ENCODE results near the gene AIPL1. TPM values are rescaled to one million over a fixed set of nuclear protein-coding genes. Genes with fewer than 3 reads are reported as not detected.

The AIPL1 gene
- total and polyA plus RNA-seq, 10 of the 15 experiments (the other 5 are each of a cell fraction or from before 2014, with no cell fraction given): not detected

DNA sequence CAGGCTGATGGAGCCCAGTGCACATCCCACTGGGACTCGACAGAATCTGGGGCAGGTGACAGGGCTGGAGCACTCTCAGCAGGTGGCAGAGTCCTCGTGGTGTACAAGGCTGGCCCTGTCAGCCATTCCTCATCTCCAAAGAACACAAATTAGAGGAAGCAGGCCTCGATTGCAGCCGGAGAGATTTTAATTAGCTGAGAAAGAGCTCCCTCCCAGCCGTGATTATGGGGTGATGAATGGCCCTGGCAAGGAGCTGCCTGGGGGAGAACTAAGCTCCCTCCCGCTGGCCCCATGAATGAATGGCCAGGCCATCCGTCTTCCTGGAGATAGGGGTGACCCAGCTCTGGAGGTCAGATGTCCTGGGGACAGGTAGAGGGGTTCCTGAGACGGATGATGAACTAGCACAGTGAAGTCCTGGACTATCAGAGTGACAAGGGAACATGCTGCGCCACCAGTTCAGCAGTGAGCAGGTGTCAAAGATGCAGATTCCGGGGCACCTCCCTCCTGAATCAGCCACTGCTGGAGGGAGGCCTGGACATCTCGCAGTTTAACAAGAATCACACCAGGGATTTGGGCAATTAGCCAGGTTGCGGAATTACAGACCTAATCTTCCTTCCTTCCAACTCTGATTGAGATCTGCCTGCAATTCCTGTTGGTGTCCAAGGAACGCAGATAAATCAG, 44.8 kb upstream of the AIPL1 start:
- ChIA-PET SMC1A (ENCODE audit: uncharacterized antibody, unreplicated experiment) (no interaction called here), POLR2A (no interaction called here), RAD21 (ENCODE audit: unreplicated experiment) (no interaction called here), CTCF (interaction anchor here (1.1 kb wide), 1 partner anchor 8 kb away, joined by 4 read pairs; no protein-coding TSS in a partner anchor)
- H3K9me3 ChIP-seq (replicated peaks; ENCODE audit: control insufficient read depth, insufficient read depth, low read length): no peaks in the 10 kb centered on the region
- no peak overlapping the region for H3K4me2 ChIP-seq (ENCODE audit: control insufficient read depth, insufficient read depth)
- no peak overlapping the region for H3K27ac ChIP-seq (ENCODE audit: control insufficient read depth, insufficient read depth)
- H4K20me1 ChIP-seq (ENCODE audit: control insufficient read depth, insufficient read depth): no peaks in the 10 kb centered on the region
- ATAC-seq: no peak
- BruUV-seq (replicated peaks): no TSS peak
- WGBS (ENCODE audit: insufficient coverage, insufficient replicate concordance, low lambda C conversion rate, missing lambda C conversion rate): 21% methylated on average over 13 of the region's 13 CpGs
- no peak overlapping the region for H3K4me3 ChIP-seq
- intact Hi-C loops (cut with micrococcal nuclease; ENCODE audit: unreplicated experiment): no loop called here
- no peaks in the 10 kb centered on the region for H3K4me1 ChIP-seq (ENCODE audit: control insufficient read depth, insufficient read depth, low read length)
- TF ChIP-seq, protein P1, sequence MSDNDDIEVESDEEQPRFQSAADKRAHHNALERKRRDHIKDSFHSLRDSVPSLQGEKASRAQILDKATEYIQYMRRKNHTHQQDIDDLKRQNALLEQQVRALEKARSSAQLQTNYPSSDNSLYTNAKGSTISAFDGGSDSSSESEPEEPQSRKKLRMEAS (IDR thresholded peaks at IDR 0.05; ENCODE audit: low read depth, low read length): no peak
- TF ChIP-seq HDGF (IDR thresholded peaks at IDR 0.05) (no peak), ZNF217 (IDR thresholded peaks at IDR 0.05) (no peak), BMI1 (IDR thresholded peaks at IDR 0.05; ENCODE audit: borderline replicate concordance) (no peak), ASH2L (IDR thresholded peaks at IDR 0.05; ENCODE audit: borderline replicate concordance, low read depth) (no peak), RAD51 (IDR thresholded peaks at IDR 0.05) (no peak), MYC (IDR thresholded peaks at IDR 0.05; ENCODE audit: insufficient read depth, insufficient read length, insufficient replicate concordance, low read length, severe bottlenecking) (no peak), CEBPB (IDR thresholded peaks at IDR 0.05; ENCODE audit: borderline replicate concordance in 1 of 2, low read depth in 2 of 2, low read length in 2 of 2) (no peak), RBBP5 (conservative IDR thresholded peaks at IDR 0.05) (no peak), ZSCAN29 (IDR thresholded peaks at IDR 0.05) (no peak), TBL1XR1 (IDR thresholded peaks at IDR 0.05; ENCODE audit: low read depth, low read length) (no peak), POLR2AphosphoS5 (IDR thresholded peaks at IDR 0.05; ENCODE audit: low read length) (no peak), GABPA (IDR thresholded peaks at IDR 0.05; ENCODE audit: low read depth) (no peak), HDAC6 (IDR thresholded peaks at IDR 0.05; ENCODE audit: unreplicated experiment) (no peak), SREBF2 (IDR thresholded peaks at IDR 0.05; ENCODE audit: low read length) (no peak)
- TF ChIP-seq, protein P2, sequence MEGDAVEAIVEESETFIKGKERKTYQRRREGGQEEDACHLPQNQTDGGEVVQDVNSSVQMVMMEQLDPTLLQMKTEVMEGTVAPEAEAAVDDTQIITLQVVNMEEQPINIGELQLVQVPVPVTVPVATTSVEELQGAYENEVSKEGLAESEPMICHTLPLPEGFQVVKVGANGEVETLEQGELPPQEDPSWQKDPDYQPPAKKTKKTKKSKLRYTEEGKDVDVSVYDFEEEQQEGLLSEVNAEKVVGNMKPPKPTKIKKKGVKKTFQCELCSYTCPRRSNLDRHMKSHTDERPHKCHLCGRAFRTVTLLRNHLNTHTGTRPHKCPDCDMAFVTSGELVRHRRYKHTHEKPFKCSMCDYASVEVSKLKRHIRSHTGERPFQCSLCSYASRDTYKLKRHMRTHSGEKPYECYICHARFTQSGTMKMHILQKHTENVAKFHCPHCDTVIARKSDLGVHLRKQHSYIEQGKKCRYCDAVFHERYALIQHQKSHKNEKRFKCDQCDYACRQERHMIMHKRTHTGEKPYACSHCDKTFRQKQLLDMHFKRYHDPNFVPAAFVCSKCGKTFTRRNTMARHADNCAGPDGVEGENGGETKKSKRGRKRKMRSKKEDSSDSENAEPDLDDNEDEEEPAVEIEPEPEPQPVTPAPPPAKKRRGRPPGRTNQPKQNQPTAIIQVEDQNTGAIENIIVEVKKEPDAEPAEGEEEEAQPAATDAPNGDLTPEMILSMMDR (IDR thresholded peaks at IDR 0.05 in 2 of 3, conservative IDR thresholded peaks at IDR 0.05 in 1 of 3; ENCODE audit: control insufficient read depth in 2 of 3, extremely low read depth in 1 of 3, insufficient read depth in 1 of 3, low read depth in 3 of 3, low read length in 3 of 3): no peak
- TF ChIP-seq, protein P3, sequence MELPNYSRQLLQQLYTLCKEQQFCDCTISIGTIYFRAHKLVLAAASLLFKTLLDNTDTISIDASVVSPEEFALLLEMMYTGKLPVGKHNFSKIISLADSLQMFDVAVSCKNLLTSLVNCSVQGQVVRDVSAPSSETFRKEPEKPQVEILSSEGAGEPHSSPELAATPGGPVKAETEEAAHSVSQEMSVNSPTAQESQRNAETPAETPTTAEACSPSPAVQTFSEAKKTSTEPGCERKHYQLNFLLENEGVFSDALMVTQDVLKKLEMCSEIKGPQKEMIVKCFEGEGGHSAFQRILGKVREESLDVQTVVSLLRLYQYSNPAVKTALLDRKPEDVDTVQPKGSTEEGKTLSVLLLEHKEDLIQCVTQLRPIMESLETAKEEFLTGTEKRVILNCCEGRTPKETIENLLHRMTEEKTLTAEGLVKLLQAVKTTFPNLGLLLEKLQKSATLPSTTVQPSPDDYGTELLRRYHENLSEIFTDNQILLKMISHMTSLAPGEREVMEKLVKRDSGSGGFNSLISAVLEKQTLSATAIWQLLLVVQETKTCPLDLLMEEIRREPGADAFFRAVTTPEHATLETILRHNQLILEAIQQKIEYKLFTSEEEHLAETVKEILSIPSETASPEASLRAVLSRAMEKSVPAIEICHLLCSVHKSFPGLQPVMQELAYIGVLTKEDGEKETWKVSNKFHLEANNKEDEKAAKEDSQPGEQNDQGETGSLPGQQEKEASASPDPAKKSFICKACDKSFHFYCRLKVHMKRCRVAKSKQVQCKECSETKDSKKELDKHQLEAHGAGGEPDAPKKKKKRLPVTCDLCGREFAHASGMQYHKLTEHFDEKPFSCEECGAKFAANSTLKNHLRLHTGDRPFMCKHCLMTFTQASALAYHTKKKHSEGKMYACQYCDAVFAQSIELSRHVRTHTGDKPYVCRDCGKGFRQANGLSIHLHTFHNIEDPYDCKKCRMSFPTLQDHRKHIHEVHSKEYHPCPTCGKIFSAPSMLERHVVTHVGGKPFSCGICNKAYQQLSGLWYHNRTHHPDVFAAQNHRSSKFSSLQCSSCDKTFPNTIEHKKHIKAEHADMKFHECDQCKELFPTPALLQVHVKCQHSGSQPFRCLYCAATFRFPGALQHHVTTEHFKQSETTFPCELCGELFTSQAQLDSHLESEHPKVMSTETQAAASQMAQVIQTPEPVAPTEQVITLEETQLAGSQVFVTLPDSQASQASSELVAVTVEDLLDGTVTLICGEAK (IDR thresholded peaks at IDR 0.05; ENCODE audit: borderline replicate concordance): no peak
- TF ChIP-seq, protein P4, sequence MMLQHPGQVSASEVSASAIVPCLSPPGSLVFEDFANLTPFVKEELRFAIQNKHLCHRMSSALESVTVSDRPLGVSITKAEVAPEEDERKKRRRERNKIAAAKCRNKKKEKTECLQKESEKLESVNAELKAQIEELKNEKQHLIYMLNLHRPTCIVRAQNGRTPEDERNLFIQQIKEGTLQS (IDR thresholded peaks at IDR 0.05; ENCODE audit: borderline replicate concordance, extremely low read depth, low read depth, low read length): no peak
- peaks cover 0 to 10% of the 10 kb centered on the region in 2 experiments; a peak in 3 of 4 replicates for H3K27me3 ChIP-seq (replicated peaks in 1 of 2; ENCODE audit: control insufficient read depth in 2 of 2, insufficient read depth in 2 of 2, low read length in 1 of 2)
- no peak overlapping the region for H2AFZ ChIP-seq (ENCODE audit: control insufficient read depth, low read depth, low read length)
- in situ Hi-C loops (cut with MboI): no loop called here
- H3K79me2 ChIP-seq (ENCODE audit: control insufficient read depth, insufficient read depth, low read length): no peaks in the 10 kb centered on the region
- DNase-seq (ENCODE audit: low read depth, low spot score): no peak
- no peak overlapping the region for H3K9ac ChIP-seq (ENCODE audit: control insufficient read depth, insufficient read depth, low read length)
- no peaks in the 10 kb centered on the region for H3K36me3 ChIP-seq (ENCODE audit: control insufficient read depth in 2 of 2, insufficient read depth in 2 of 2, low read length in 1 of 2)
- no peak for FAIRE-seq
